HG02678 (cell line): ENCODE results near the gene MRPL44.
"Not testable (repeated sequence)": the region's sequence is repeated elsewhere in the genome, so short reads cannot be mapped to it uniquely, and the experiment has no call there.

Experiments
- ATAC-seq: cut with Tn5 transposase; IDR thresholded peaks from one replicate; pipeline ENCODE4 v1.9.1; 2021; ENCODE audit warnings: mild to moderate bottlenecking, moderate library complexity; ENCODE audit not compliant: unreplicated experiment

The MRPL44 gene

GRCh38 chr2:224000662-224001061, 43.4 kb downstream of the MRPL44 start:
- ATAC-seq, result not testable (repeated sequence)

GRCh38 chr2:224004105-224004695, 46.9 kb downstream of the MRPL44 start:
- ATAC-seq, result no peak

GRCh38 chr2:224008702-224009261, 51.5 kb downstream of the MRPL44 start:
- no peak for ATAC-seq

- ATAC-seq, result no peak
Measured at GRCh38 chr2:224009605-224010315, 52.5 kb downstream of the MRPL44 start.

GRCh38 chr2:224011837-224012236, 54.6 kb downstream of the MRPL44 start:
- ATAC-seq, result no peak

- no peak for ATAC-seq
Measured at GRCh38 chr2:224014336-224014735, 57.1 kb downstream of the MRPL44 start.

- no peak for ATAC-seq
Measured at GRCh38 chr2:224016963-224017362, 59.7 kb downstream of the MRPL44 start.
